IMR-90 (cell line): ENCODE data around the gene TMC3. TPM values are rescaled to one million over a fixed set of nuclear protein-coding genes. Genes with fewer than 3 reads are reported as not detected.

ENCODE experiments used
- ATAC-seq: fragments of 200-7000 bp; cut with Tn5 transposase; 2 replicates; pipeline ENCODE4 v1.9.1; 2020; ENCODE audit warnings: low read depth, mild to moderate bottlenecking, moderate library complexity
- BruUV-seq: library from RNA; stranded (reverse); fragments of 400-500 nt; replicated peaks from 2 replicates; lab custom pipeline; 2021; lab: Mats Ljungman, UMichigan
- CTCF ChIA-PET: fragments of 300-600 bp; formaldehyde crosslinking; extraction: SDS; loops from one replicate; lab custom pipeline; 2021; ENCODE audit warnings: antibody characterized with exemption; lab: Yijun Ruan, JAX
- POLR2A ChIA-PET: fragments of 300-600 bp; sonication (Branson Sonifier 250); formaldehyde crosslinking; loops from one replicate; lab custom pipeline; 2022; ENCODE audit warnings: antibody characterized with exemption; ENCODE audit not compliant: unreplicated experiment; lab: Charles Lee
- DNase-seq: peaks from one replicate; pipeline ENCODE4 v3.0.0; 2013
- H2AFZ ChIP-seq: replicated peaks from 2 replicates; pipeline ENCODE3; 2013; ENCODE audit warnings: low read length, mild to moderate bottlenecking; ENCODE audit not compliant: poor library complexity
- H2AK5ac ChIP-seq: 2 replicates; pipeline ENCODE4 v1.6.1; 2013; ENCODE audit warnings: low read depth, low read length, inconsistent platforms
- H2AK9ac ChIP-seq: replicated peaks from 2 replicates; pipeline ENCODE3; 2013; ENCODE audit warnings: mild to moderate bottlenecking, low read depth, low read length, moderate library complexity; ENCODE audit not compliant: poor library complexity
- H2BK120ac ChIP-seq: 2 replicates; pipeline ENCODE4 v1.6.1; 2013; ENCODE audit warnings: low read depth, low read length, inconsistent platforms
- H2BK15ac ChIP-seq: 3 replicates; pipeline ENCODE4 v1.6.1; 2013; ENCODE audit warnings: low read depth, low read length, inconsistent platforms
- H2BK20ac ChIP-seq: 2 replicates; pipeline ENCODE4 v1.6.1; 2013; ENCODE audit warnings: low read depth, mild to moderate bottlenecking, inconsistent platforms, low read length, moderate library complexity
- H2BK5ac ChIP-seq: 2 replicates; pipeline ENCODE4 v1.6.1; 2013; ENCODE audit warnings: mild to moderate bottlenecking, low read depth, low read length, inconsistent platforms; ENCODE audit not compliant: poor library complexity, severe bottlenecking
- H3K14ac ChIP-seq: replicated peaks from 2 replicates; pipeline ENCODE4 v1.6.1; 2013; ENCODE audit warnings: low read depth, low read length, inconsistent platforms
- H3K18ac ChIP-seq: 2 replicates; pipeline ENCODE4 v1.6.1; 2013; ENCODE audit warnings: low read depth, low read length, control low read depth
- H3K23ac ChIP-seq: 2 replicates; pipeline ENCODE4 v1.6.1; 2013; ENCODE audit warnings: low read depth, low read length, inconsistent platforms
- H3K27ac ChIP-seq: 2 replicates; pipeline ENCODE4 v1.5.1; 2013; ENCODE audit warnings: mild to moderate bottlenecking, control low read depth, low read length; ENCODE audit not compliant: insufficient read depth
- H3K27me3 ChIP-seq: 2 replicates; pipeline ENCODE4 v1.6.1; 2013; ENCODE audit warnings: low read length; ENCODE audit not compliant: control insufficient read depth, insufficient read depth
- H3K36me3 ChIP-seq: 2 replicates; pipeline ENCODE4 v1.6.1; 2013; ENCODE audit warnings: low read length, mixed read lengths; ENCODE audit not compliant: control insufficient read depth, insufficient read depth
- H3K4ac ChIP-seq: 2 replicates; pipeline ENCODE4 v1.6.1; 2013; ENCODE audit warnings: low read depth, low read length, inconsistent platforms
- H3K4me1 ChIP-seq: 2 replicates; pipeline ENCODE4 v1.6.1; 2013; ENCODE audit warnings: low read length, mixed read lengths; ENCODE audit not compliant: control insufficient read depth, insufficient read depth
- H3K4me2 ChIP-seq: 2 replicates; pipeline ENCODE4 v1.6.1; 2013; ENCODE audit warnings: low read depth, mild to moderate bottlenecking, control low read depth, low read length, moderate library complexity
- H3K4me3 ChIP-seq: 2 replicates; pipeline ENCODE4 v1.5.1; 2013; ENCODE audit warnings: low read depth, mild to moderate bottlenecking, control low read depth, low read length, moderate library complexity; ENCODE audit not compliant: insufficient read depth
- H3K56ac ChIP-seq: 2 replicates; pipeline ENCODE4 v1.6.1; 2013; ENCODE audit warnings: low read length, inconsistent platforms; ENCODE audit not compliant: insufficient read depth; ENCODE audit errors: extremely low read depth
- H3K79me1 ChIP-seq, 2 experiments: 2 replicates each; pipeline ENCODE4 v1.6.1; 2013; ENCODE audit warnings: low read length in 2 of 2, inconsistent platforms in 1 of 2, low read depth in 1 of 2
- H3K9ac ChIP-seq: 2 replicates; pipeline ENCODE4 v1.6.1; 2013; ENCODE audit warnings: low read depth, low read length, control low read depth
- H3K9me1 ChIP-seq: 2 replicates; pipeline ENCODE4 v1.6.1; 2013; ENCODE audit warnings: low read length, inconsistent platforms; ENCODE audit not compliant: insufficient read depth
- H3K9me3 ChIP-seq: 2 replicates; pipeline ENCODE4 v1.6.1; 2013; ENCODE audit warnings: low read length; ENCODE audit not compliant: control insufficient read depth, insufficient read depth
- H4K20me1 ChIP-seq: 2 replicates; pipeline ENCODE4 v1.6.1; 2013; ENCODE audit warnings: low read length, inconsistent platforms; ENCODE audit not compliant: insufficient read depth
- H4K5ac ChIP-seq: 2 replicates; pipeline ENCODE4 v1.6.1; 2013; ENCODE audit warnings: mild to moderate bottlenecking, low read depth, low read length, control low read depth
- H4K8ac ChIP-seq, 2 experiments: 2 replicates each; pipeline ENCODE4 v1.6.1; 2013; ENCODE audit warnings: low read depth in 2 of 2, low read length in 2 of 2, control low read depth in 1 of 2, inconsistent platforms in 1 of 2
- H4K91ac ChIP-seq: 2 replicates; pipeline ENCODE4 v1.6.1; 2013; ENCODE audit warnings: low read depth, low read length, inconsistent platforms; ENCODE audit not compliant: insufficient read depth
- MXI1 ChIP-seq: IDR thresholded peaks from 2 replicates; pipeline ENCODE4 v1.6.1; 2012; ENCODE audit warnings: low read depth, mild to moderate bottlenecking, low read length, moderate library complexity, borderline replicate concordance
- NFE2L2 ChIP-seq: fragments of 150-350 bp; IDR thresholded peaks from 2 replicates; pipeline ENCODE4 v1.6.1; 2016; ENCODE audit warnings: low read depth, mild to moderate bottlenecking, low read length
- WGBS, 2 experiments: methylation state at CpG; one replicate each; pipeline versions ENCODE4 v1.1.5 to v1.1.7; 2013; ENCODE audit warnings: missing lambda C conversion rate in 2 of 2; ENCODE audit not compliant: insufficient read length in 1 of 2; ENCODE audit errors: extremely low coverage in 2 of 2; 5-methylcytosine and 5-hydroxymethylcytosine counted together
- dilution Hi-C: fragments of 300-500 bp; cut with HindIII; formaldehyde crosslinking; loops from one replicate; pipeline ENCODE4 v1.14.3; 2018; ENCODE audit warnings: low sequenced_read_pairs; ENCODE audit not compliant: unreplicated experiment
- in situ Hi-C: fragments of 300-500 bp; cut with MboI; formaldehyde crosslinking; loops from 3 replicates; pipeline ENCODE4 v1.14.3; 2019; ENCODE audit warnings: low sequenced_read_pairs, inconsistent platforms, mixed read lengths
- intact Hi-C: fragments of 100-400 bp; cut with micrococcal nuclease; formaldehyde crosslinking; loops from 2 replicates; pipeline ENCODE4 v1.10.0; 2022
- polyA plus RNA-seq, 3 experiments: library from polyadenylated mRNA; depleted of rRNA; stranded (reverse); fragments of >200 nt; gene quantifications; 2 replicates each; pipeline ENCODE4 v1.2.3, GENCODE V29; 2012; ENCODE audit warnings: low replicate concordance in 1 of 3
- total RNA-seq: library from RNA; depleted of rRNA; stranded (reverse); fragments of >200 nt; gene quantifications from 2 replicates; pipeline ENCODE4 v1.2.3, GENCODE V29; 2012; rRNA removed
- TF ChIP-seq, protein P1 (sequence below): fragments of 150-350 bp; IDR thresholded peaks from 2 replicates; pipeline ENCODE4 v1.6.1; 2016; ENCODE audit warnings: low read depth, mild to moderate bottlenecking, low read length, moderate library complexity, borderline replicate concordance

The TMC3 gene
- total and polyA plus RNA-seq, 2 of the 4 experiments (the other 2 are of a cell fraction) = not detected

DNA sequence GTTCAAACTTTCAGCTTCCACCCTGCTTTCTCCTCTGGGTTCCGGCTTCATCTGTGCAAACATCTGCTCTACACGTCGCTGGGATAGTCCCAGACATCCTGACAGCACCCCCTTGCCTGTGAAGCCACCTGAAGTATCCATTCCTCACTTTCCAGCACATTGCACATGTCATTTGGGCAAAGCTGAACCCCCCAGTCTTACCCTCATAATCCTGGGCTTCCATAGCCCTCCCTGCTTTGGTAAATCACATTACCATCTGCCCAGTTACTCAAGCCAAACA is 92.6 kb downstream of the TMC3 start:
- dilution Hi-C loops (no loop called here), intact Hi-C loops (no loop called here), in situ Hi-C loops (loop anchor here (5.0 kb wide), 1 partner anchor 121 kb away; no protein-coding TSS in a partner anchor)
- no peak overlapping the region for H2BK20ac ChIP-seq
- H2AFZ ChIP-seq = no peak overlapping the region
- H3K18ac ChIP-seq = no peak overlapping the region
- peaks cover 24% of the 10 kb centered on the region; the same call in 1 of the 2 replicates for H3K36me3 ChIP-seq
- no TSS peak for BruUV-seq
- H3K9me3 ChIP-seq = peaks cover 3% of the 10 kb centered on the region; the same call in 1 of the 2 replicates
- no peak overlapping the region for H2BK15ac ChIP-seq
- H3K27me3 ChIP-seq = no peaks in the 10 kb centered on the region
- no peak overlapping the region for H3K4me2 ChIP-seq
- ATAC-seq (no peak), DNase-seq (no peak)
- no peak overlapping the region for H3K9ac ChIP-seq
- H4K91ac ChIP-seq = no peak overlapping the region
- no peak overlapping the region for H3K27ac ChIP-seq
- no peak overlapping the region for H2BK5ac ChIP-seq
- no peak overlapping the region for H3K4me3 ChIP-seq
- H3K79me1 ChIP-seq = no peaks in the 10 kb centered on the region
- H3K9me1 ChIP-seq = no peaks in the 10 kb centered on the region
- no peak overlapping the region for H2AK9ac ChIP-seq
- WGBS, 2 experiments = no CpG with 5 or more reads among the region's 3 CpGs
- TF ChIP-seq MXI1 (no peak), NFE2L2 (no peak)
- TF ChIP-seq, protein P1, sequence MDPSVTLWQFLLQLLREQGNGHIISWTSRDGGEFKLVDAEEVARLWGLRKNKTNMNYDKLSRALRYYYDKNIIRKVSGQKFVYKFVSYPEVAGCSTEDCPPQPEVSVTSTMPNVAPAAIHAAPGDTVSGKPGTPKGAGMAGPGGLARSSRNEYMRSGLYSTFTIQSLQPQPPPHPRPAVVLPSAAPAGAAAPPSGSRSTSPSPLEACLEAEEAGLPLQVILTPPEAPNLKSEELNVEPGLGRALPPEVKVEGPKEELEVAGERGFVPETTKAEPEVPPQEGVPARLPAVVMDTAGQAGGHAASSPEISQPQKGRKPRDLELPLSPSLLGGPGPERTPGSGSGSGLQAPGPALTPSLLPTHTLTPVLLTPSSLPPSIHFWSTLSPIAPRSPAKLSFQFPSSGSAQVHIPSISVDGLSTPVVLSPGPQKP = no peak
- H3K23ac ChIP-seq = no peak overlapping the region
- no peak overlapping the region for H3K14ac ChIP-seq
- CTCF ChIA-PET = no interaction called here
- no peak overlapping the region for H3K56ac ChIP-seq
- H4K8ac ChIP-seq = no peak overlapping the region
- no peak overlapping the region for H3K4ac ChIP-seq
- no peaks in the 10 kb centered on the region for H4K20me1 ChIP-seq
- H2BK120ac ChIP-seq = no peak overlapping the region
- no peak overlapping the region for H2AK5ac ChIP-seq
- no peak overlapping the region for H4K5ac ChIP-seq
- no peaks in the 10 kb centered on the region; the same call in 1 of the 2 replicates for H3K4me1 ChIP-seq
- POLR2A ChIA-PET = no interaction called here

Other genes with a start within 250 kb of the TMC3 start
- not detected in 2 replicates for gene CFAP161, start 239.9 kb downstream of the TMC3 start, total RNA-seq
- gene CFAP161, start 239.9 kb downstream of the TMC3 start, polyA plus RNA-seq (2012; rRNA removed) = not detected in 2 replicates
- gene IL16, start 177.3 kb downstream of the TMC3 start, total RNA-seq = under 0.01 and 0.18 TPM in 2 replicates
- gene IL16, start 177.3 kb downstream of the TMC3 start, polyA plus RNA-seq (2012; rRNA removed) = 0.24 and 0.27 TPM in 2 replicates
- 4.4 and 5.0 TPM in 2 replicates for gene STARD5, start 50.1 kb downstream of the TMC3 start, total RNA-seq
- 20.4 and 22.8 TPM in 2 replicates for gene STARD5, start 50.1 kb downstream of the TMC3 start, polyA plus RNA-seq (2012; rRNA removed)